NB4 (cell line): Measurements from ENCODE around the gene RAC3.

Experiments
- DNase-seq: peaks from one replicate; pipeline ENCODE4 v3.0.0; 2010; ENCODE audit warnings: low read depth
- H3K4me3 ChIP-seq: one replicate; pipeline ENCODE4 v1.5.1; 2011; ENCODE audit warnings: mild to moderate bottlenecking, low read depth, low read length, moderate library complexity
- CTCF ChIP-seq: IDR thresholded peaks from one replicate; pipeline ENCODE4 v1.5.1; 2012; ENCODE audit warnings: low read depth, low read length
- MAX ChIP-seq: IDR thresholded peaks from 2 replicates; pipeline ENCODE4 v1.6.1; 2011; ENCODE audit warnings: low read depth, low read length
- MYC ChIP-seq: IDR thresholded peaks from 2 replicates; pipeline ENCODE4 v1.6.1; 2011; ENCODE audit warnings: low read depth, low read length
- POLR2A ChIP-seq: IDR thresholded peaks from 2 replicates; pipeline ENCODE4 v1.6.1; 2011; ENCODE audit warnings: mild to moderate bottlenecking; ENCODE audit not compliant: insufficient read length; ENCODE audit errors: extremely low read depth

Gene RAC3

GRCh38 chr17:82047379-82047778, 15.9 kb downstream of the RAC3 start:
- no peak for DNase-seq
- TF ChIP-seq MAX (no peak), MYC (no peak), POLR2A (no peak), CTCF (no peak)
- H3K4me3 ChIP-seq: no peak overlapping the region

GRCh38 chr17:82047914-82048570, 16.6 kb downstream of the RAC3 start:
- no peak for DNase-seq
- TF ChIP-seq POLR2A (no peak), CTCF (no peak), MYC (no peak), MAX (no peak)
- H3K4me3 ChIP-seq: no peak overlapping the region

GRCh38 chr17:82048571-82048971, 17.1 kb downstream of the RAC3 start:
- H3K4me3 ChIP-seq: no peak overlapping the region
- DNase-seq: no peak
- TF ChIP-seq MAX: no peak
- no peak for TF ChIP-seq MYC
- no peak for TF ChIP-seq POLR2A
- TF ChIP-seq CTCF: no peak

GRCh38 chr17:82049106-82049505, 17.6 kb downstream of the RAC3 start:
- TF ChIP-seq CTCF: no peak
- no peak for TF ChIP-seq POLR2A
- TF ChIP-seq MAX: no peak
- no peak for TF ChIP-seq MYC
- no peak for DNase-seq
- H3K4me3 ChIP-seq: no peak overlapping the region

GRCh38 chr17:82049521-82049971, 18.1 kb downstream of the RAC3 start:
- TF ChIP-seq MYC: no peak
- DNase-seq: no peak
- H3K4me3 ChIP-seq: no peak overlapping the region

GRCh38 chr17:82050152-82050760, 18.8 kb downstream of the RAC3 start:
- H3K4me3 ChIP-seq: no peak overlapping the region
- TF ChIP-seq POLR2A (no peak), CTCF (no peak), MYC (no peak), MAX (no peak)
- no peak for DNase-seq
